Measurements from ENCODE around the gene PIK3R2. TPM values are rescaled to one million over a fixed set of nuclear protein-coding genes. Genes with fewer than 3 reads are reported as not detected.

Gene PIK3R2
- total RNA-seq, 1 experiment from 2014 or later: 38.1 TPM

GRCh38 chr19:18167011-18167410 lies 14.0 kb downstream of the PIK3R2 start:
- Histone ChIP-seq H3K4me3 (ENCODE audit: low read depth, low read length, poor library complexity, severe bottlenecking) (no peak overlapping the region), H3K4me1 (ENCODE audit: insufficient read depth, low read length, poor library complexity, severe bottlenecking) (no peaks in the 10 kb centered on the region), H3K27ac (ENCODE audit: low read depth, low read length, poor library complexity, severe bottlenecking) (no peak overlapping the region), H3K36me3 (ENCODE audit: insufficient read depth, low read length, poor library complexity, severe bottlenecking) (peaks cover 29% of the 10 kb centered on the region), H3K9me3 (ENCODE audit: low read depth, low read length, poor library complexity, severe bottlenecking) (no peaks in the 10 kb centered on the region), H3K27me3 (replicated peaks; ENCODE audit: insufficient read depth, low read depth, low read length, poor library complexity) (no peaks in the 10 kb centered on the region)
- DNase-seq (ENCODE audit: low spot score): no peak
- intact Hi-C loops (cut with micrococcal nuclease; ENCODE audit: unreplicated experiment): loop anchor here (5.0 kb wide), 2 partner anchors 55 to 160 kb away; partner anchors contain the start of gene ARRDC2
- no peak for TF ChIP-seq CTCF (conservative IDR thresholded peaks at IDR 0.05; ENCODE audit: low read depth, low read length)
- no peak for TF ChIP-seq EZH2 (IDR thresholded peaks at IDR 0.05; ENCODE audit: borderline replicate concordance, low read depth, low read length, poor library complexity, severe bottlenecking)
- BruUV-seq (replicated peaks): no TSS peak
- ChIA-PET CTCF (interaction anchor here (1.0 kb wide), 1 partner anchor 54 kb away, joined by 4 read pairs; no protein-coding TSS in a partner anchor), POLR2A (ENCODE audit: low non-redundant PET) (no interaction called here)

GRCh38 chr19:18167975-18168645 lies 15.1 kb downstream of the PIK3R2 start:
- BruUV-seq (replicated peaks): no TSS peak
- no peaks in the 10 kb centered on the region for H3K4me1 ChIP-seq (ENCODE audit: insufficient read depth, low read length, poor library complexity, severe bottlenecking)
- POLR2A ChIA-PET (ENCODE audit: low non-redundant PET): no interaction called here
- H3K27ac ChIP-seq (ENCODE audit: low read depth, low read length, poor library complexity, severe bottlenecking): no peak overlapping the region
- CTCF ChIA-PET: interaction anchor here (1.0 kb wide), 1 partner anchor 55 kb away, joined by 5 read pairs; no protein-coding TSS in a partner anchor
- intact Hi-C loops (cut with micrococcal nuclease; ENCODE audit: unreplicated experiment): loop anchor here (5.0 kb wide), 2 partner anchors 56 to 161 kb away; partner anchors contain the start of gene ARRDC2
- no peaks in the 10 kb centered on the region for H3K27me3 ChIP-seq (replicated peaks; ENCODE audit: insufficient read depth, low read depth, low read length, poor library complexity)
- no peak overlapping the region for H3K4me3 ChIP-seq (ENCODE audit: low read depth, low read length, poor library complexity, severe bottlenecking)
- TF ChIP-seq CTCF (conservative IDR thresholded peaks at IDR 0.05; ENCODE audit: low read depth, low read length): peak; percentile 77
- no peak for TF ChIP-seq EZH2 (IDR thresholded peaks at IDR 0.05; ENCODE audit: borderline replicate concordance, low read depth, low read length, poor library complexity, severe bottlenecking)
- H3K36me3 ChIP-seq (ENCODE audit: insufficient read depth, low read length, poor library complexity, severe bottlenecking): peaks cover 22% of the 10 kb centered on the region
- peak; percentile 49 for DNase-seq (ENCODE audit: low spot score)
- no peaks in the 10 kb centered on the region for H3K9me3 ChIP-seq (ENCODE audit: low read depth, low read length, poor library complexity, severe bottlenecking)

- Histone ChIP-seq H3K4me3 (ENCODE audit: low read depth, low read length, poor library complexity, severe bottlenecking) (no peak overlapping the region), H3K27ac (ENCODE audit: low read depth, low read length, poor library complexity, severe bottlenecking) (no peak overlapping the region), H3K27me3 (replicated peaks; ENCODE audit: insufficient read depth, low read depth, low read length, poor library complexity) (no peaks in the 10 kb centered on the region), H3K36me3 (ENCODE audit: insufficient read depth, low read length, poor library complexity, severe bottlenecking) (peaks cover 17% of the 10 kb centered on the region), H3K4me1 (ENCODE audit: insufficient read depth, low read length, poor library complexity, severe bottlenecking) (no peaks in the 10 kb centered on the region), H3K9me3 (ENCODE audit: low read depth, low read length, poor library complexity, severe bottlenecking) (no peaks in the 10 kb centered on the region)
- intact Hi-C loops (cut with micrococcal nuclease; ENCODE audit: unreplicated experiment): loop anchor here (5.0 kb wide), 2 partner anchors 57 to 162 kb away; partner anchors contain the start of gene ARRDC2
- ChIA-PET CTCF (interaction anchor here (0.5 to 1.0 kb wide), 3 partner anchors 56 to 310 kb away, joined by 3 to 7 read pairs (median 5); no protein-coding TSS in a partner anchor), POLR2A (ENCODE audit: low non-redundant PET) (no interaction called here)
- no peak for TF ChIP-seq CTCF (conservative IDR thresholded peaks at IDR 0.05; ENCODE audit: low read depth, low read length)
- no peak for TF ChIP-seq EZH2 (IDR thresholded peaks at IDR 0.05; ENCODE audit: borderline replicate concordance, low read depth, low read length, poor library complexity, severe bottlenecking)
- no TSS peak for BruUV-seq (replicated peaks)
- no peak for DNase-seq (ENCODE audit: low spot score)
Measured at GRCh38 chr19:18168673-18169381, 15.9 kb downstream of the PIK3R2 start.

All from A673 (cell line).